ENCODE data around the gene PGPEP1.
A peak's percentile ranks its signal among the peaks of the same experiment; 100 is the strongest.

DNA sequence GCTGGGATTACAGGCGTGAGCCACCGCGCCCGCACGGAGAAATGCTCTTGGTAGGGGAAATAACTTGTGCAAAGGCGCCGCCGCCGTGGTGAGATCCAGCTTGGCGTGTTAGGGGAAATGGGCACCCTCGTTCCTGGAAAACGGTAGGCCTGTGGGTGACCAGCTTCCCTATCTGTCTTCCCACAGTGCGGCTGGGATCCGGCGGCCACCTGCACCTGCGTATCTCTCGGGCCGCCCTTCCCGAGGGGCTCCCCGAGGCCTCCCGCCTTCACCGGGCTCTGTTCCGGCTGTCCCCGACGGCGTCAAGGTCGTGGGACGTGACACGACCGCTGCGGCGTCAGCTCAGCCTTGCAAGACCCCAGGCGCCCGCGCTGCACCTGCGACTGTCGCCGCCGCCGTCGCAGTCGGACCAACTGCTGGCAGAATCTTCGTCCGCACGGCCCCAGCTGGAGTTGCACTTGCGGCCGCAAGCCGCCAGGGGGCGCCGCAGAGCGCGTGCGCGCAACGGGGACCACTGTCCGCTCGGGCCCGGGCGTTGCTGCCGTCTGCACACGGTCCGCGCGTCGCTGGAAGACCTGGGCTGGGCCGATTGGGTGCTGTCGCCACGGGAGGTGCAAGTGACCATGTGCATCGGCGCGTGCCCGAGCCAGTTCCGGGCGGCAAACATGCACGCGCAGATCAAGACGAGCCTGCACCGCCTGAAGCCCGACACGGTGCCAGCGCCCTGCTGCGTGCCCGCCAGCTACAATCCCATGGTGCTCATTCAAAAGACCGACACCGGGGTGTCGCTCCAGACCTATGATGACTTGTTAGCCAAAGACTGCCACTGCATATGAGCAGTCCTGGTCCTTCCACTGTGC, 47.9 kb downstream of the PGPEP1 start:
- TF ChIP-seq, protein P1, sequence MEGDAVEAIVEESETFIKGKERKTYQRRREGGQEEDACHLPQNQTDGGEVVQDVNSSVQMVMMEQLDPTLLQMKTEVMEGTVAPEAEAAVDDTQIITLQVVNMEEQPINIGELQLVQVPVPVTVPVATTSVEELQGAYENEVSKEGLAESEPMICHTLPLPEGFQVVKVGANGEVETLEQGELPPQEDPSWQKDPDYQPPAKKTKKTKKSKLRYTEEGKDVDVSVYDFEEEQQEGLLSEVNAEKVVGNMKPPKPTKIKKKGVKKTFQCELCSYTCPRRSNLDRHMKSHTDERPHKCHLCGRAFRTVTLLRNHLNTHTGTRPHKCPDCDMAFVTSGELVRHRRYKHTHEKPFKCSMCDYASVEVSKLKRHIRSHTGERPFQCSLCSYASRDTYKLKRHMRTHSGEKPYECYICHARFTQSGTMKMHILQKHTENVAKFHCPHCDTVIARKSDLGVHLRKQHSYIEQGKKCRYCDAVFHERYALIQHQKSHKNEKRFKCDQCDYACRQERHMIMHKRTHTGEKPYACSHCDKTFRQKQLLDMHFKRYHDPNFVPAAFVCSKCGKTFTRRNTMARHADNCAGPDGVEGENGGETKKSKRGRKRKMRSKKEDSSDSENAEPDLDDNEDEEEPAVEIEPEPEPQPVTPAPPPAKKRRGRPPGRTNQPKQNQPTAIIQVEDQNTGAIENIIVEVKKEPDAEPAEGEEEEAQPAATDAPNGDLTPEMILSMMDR (conservative IDR thresholded peaks at IDR 0.05; ENCODE audit: low read length) = peak; percentile 84
- no peak for TF ChIP-seq EZH2phosphoT487 (IDR thresholded peaks at IDR 0.05; ENCODE audit: borderline replicate concordance)

Measured in Loucy (cell line).